K562 (cell line): ENCODE data around the gene GABARAPL2. TPM values are rescaled to one million over a fixed set of nuclear protein-coding genes. Genes with fewer than 3 reads are reported as not detected.

Experiments
- ARHGAP35 ChIP-seq: fragments of 450-650 bp; IDR thresholded peaks from 2 replicates; pipeline ENCODE4 v1.6.1; 2018; ENCODE audit not compliant: partially characterized antibody
- CTCF ChIP-seq, 3 experiments: IDR thresholded peaks in 2 of 3; conservative IDR thresholded peaks in 1 of 3; 2 replicates each; pipeline ENCODE4 v1.5.1; 2011 to 2012; ENCODE audit warnings: low read length in 3 of 3, mild to moderate bottlenecking in 3 of 3, control low read depth in 2 of 3, improper control_type of control experiment in 1 of 3, inconsistent platforms in 1 of 3, low read depth in 1 of 3, mixed read lengths in 1 of 3, moderate library complexity in 1 of 3; ENCODE audit not compliant: insufficient read depth in 2 of 3
- DIDO1 ChIP-seq: fragments of 450-650 bp; IDR thresholded peaks from 2 replicates; pipeline ENCODE4 v1.6.1; 2016; ENCODE audit warnings: low read depth, missing biosample characterization, missing genetic modification characterization
- FOXP1 ChIP-seq: sonication (generic); formaldehyde crosslinking; IDR thresholded peaks from 2 replicates; pipeline ENCODE4 v1.8.0; 2022; ENCODE audit warnings: mild to moderate bottlenecking, missing genetic modification reagents
- HMGN3 ChIP-seq: IDR thresholded peaks from 2 replicates; pipeline ENCODE4 v1.6.1; 2011; ENCODE audit warnings: borderline replicate concordance, low read depth, mild to moderate bottlenecking, mixed read lengths, low read length; ENCODE audit not compliant: insufficient read length; ENCODE audit errors: extremely low read depth
- MCM2 ChIP-seq: fragments of 450-650 bp; IDR thresholded peaks from 2 replicates; pipeline ENCODE4 v1.6.1; 2017; ENCODE audit warnings: low read depth, mild to moderate bottlenecking
- MCM3 ChIP-seq: fragments of 450-650 bp; IDR thresholded peaks from 2 replicates; pipeline ENCODE4 v1.6.1; 2016
- NR1H2 ChIP-seq: sonication (generic); formaldehyde crosslinking; IDR thresholded peaks from 2 replicates; pipeline ENCODE4 v1.4.0; 2020; ENCODE audit warnings: mild to moderate bottlenecking, missing genetic modification reagents
- NUFIP1 ChIP-seq: fragments of 450-650 bp; IDR thresholded peaks from 2 replicates; pipeline ENCODE4 v1.6.1; 2018; ENCODE audit not compliant: partially characterized antibody
- PCBP1 ChIP-seq: fragments of 200-400 bp; formaldehyde crosslinking; IDR thresholded peaks from 2 replicates; pipeline ENCODE4 v1.6.1; 2018; ENCODE audit warnings: mild to moderate bottlenecking, low read depth, low read length; ENCODE audit not compliant: poor library complexity, severe bottlenecking
- RBBP5 ChIP-seq: fragments of 200-600 bp; sonication (generic); IDR thresholded peaks from 2 replicates; pipeline ENCODE4 v1.6.1; 2012; ENCODE audit warnings: borderline replicate concordance, mild to moderate bottlenecking, low read length, control low read depth, inconsistent platforms; ENCODE audit not compliant: insufficient read depth, poor library complexity, severe bottlenecking
- SMAD2 ChIP-seq: fragments of 150-350 bp; IDR thresholded peaks from 2 replicates; pipeline ENCODE4 v1.6.1; 2014; ENCODE audit warnings: low read depth, mild to moderate bottlenecking, low read length
- SNIP1 ChIP-seq: fragments of 450-650 bp; IDR thresholded peaks from 2 replicates; pipeline ENCODE4 v1.7.1; 2017; ENCODE audit warnings: low read depth, mild to moderate bottlenecking
- SP1 ChIP-seq: sonication (generic); formaldehyde crosslinking; IDR thresholded peaks from 2 replicates; pipeline ENCODE4 v1.8.1; 2022; ENCODE audit warnings: mild to moderate bottlenecking, missing genetic modification reagents
- SPI1 ChIP-seq: IDR thresholded peaks from 2 replicates; pipeline ENCODE4 v1.6.1; 2011; ENCODE audit warnings: low read depth, low read length, control low read depth, borderline replicate concordance
- SRSF9 ChIP-seq: fragments of 200-400 bp; formaldehyde crosslinking; IDR thresholded peaks from 2 replicates; pipeline ENCODE4 v1.6.1; 2017; ENCODE audit warnings: low read depth, low read length, borderline replicate concordance
- TARDBP ChIP-seq: fragments of 450-650 bp; IDR thresholded peaks from 2 replicates; pipeline ENCODE4 v1.6.1; 2016
- THRAP3 ChIP-seq: fragments of 450-650 bp; IDR thresholded peaks from 2 replicates; pipeline ENCODE4 v1.6.1; 2016; ENCODE audit warnings: mild to moderate bottlenecking, inconsistent platforms, borderline replicate concordance
- VEZF1 ChIP-seq: fragments of 200-800 bp; sonication (Bioruptor generic); IDR thresholded peaks from 2 replicates; pipeline ENCODE4 v1.6.1; 2017; ENCODE audit warnings: missing genetic modification characterization, missing compliant biosample characterization
- WHSC1 ChIP-seq: IDR thresholded peaks from one replicate; pipeline ENCODE4 v1.6.1; 2012; ENCODE audit warnings: low read length, control low read depth, inconsistent platforms
- ZBTB2 ChIP-seq: fragments of 450-650 bp; IDR thresholded peaks from 2 replicates; pipeline ENCODE4 v1.6.1; 2016; ENCODE audit warnings: antibody characterized with exemption
- ZFX ChIP-seq: sonication (generic); formaldehyde crosslinking; IDR thresholded peaks from 2 replicates; pipeline ENCODE4 v1.8.0; 2022; ENCODE audit warnings: mild to moderate bottlenecking, missing genetic modification reagents, moderate library complexity
- ZNF408 ChIP-seq: fragments of 250-450 bp; sonication (Bioruptor Pico); IDR thresholded peaks from 2 replicates; pipeline ENCODE4 v1.4.0; 2020; ENCODE audit warnings: low read depth, mild to moderate bottlenecking, moderate library complexity
- ZNF431 ChIP-seq: sonication (generic); formaldehyde crosslinking; IDR thresholded peaks from 2 replicates; pipeline ENCODE4 v1.8.0; 2022; ENCODE audit warnings: mild to moderate bottlenecking, missing genetic modification reagents
- ZNF778 ChIP-seq: fragments of 450-650 bp; formaldehyde crosslinking; IDR thresholded peaks from 2 replicates; pipeline ENCODE4 v1.4.0; 2020; ENCODE audit warnings: mild to moderate bottlenecking, moderate library complexity
- ZNF785 ChIP-seq: fragments of 250-450 bp; sonication (Bioruptor Pico); IDR thresholded peaks from 2 replicates; pipeline ENCODE4 v1.4.0; 2020; ENCODE audit warnings: mild to moderate bottlenecking
- ZSCAN29 ChIP-seq: fragments of 450-650 bp; IDR thresholded peaks from 2 replicates; pipeline ENCODE4 v1.6.1; 2017
- polyA plus RNA-seq, 8 experiments: library from polyadenylated mRNA; depleted of rRNA in 4 of 8; stranded (reverse) in 5 of 8; unstranded in 3 of 8; fragments of >200 nt; fragmentation: Nextera tagmentation in 2 of 8; fragmentation: Illumina TruSeq in 1 of 8; extraction: Ambion mirVana in 2 of 8; extraction: Trizol in 1 of 8; gene quantifications; 2 replicates each; pipeline versions ENCODE4 v1.2.1 to v1.2.3, GENCODE V29; 2011 to 2014; ENCODE audit warnings: inconsistent platforms in 1 of 8, missing spikeins in 1 of 8
- total RNA-seq, 7 experiments: library from RNA; depleted of rRNA in 6 of 7; stranded (reverse); fragments of >200 nt in 6 of 7; fragmentation: Illumina TruSeq in 2 of 7; extraction: Trizol in 2 of 7; gene quantifications; 2 replicates each; pipeline versions ENCODE4 v1.2.1 to v1.2.3, GENCODE V29; 2011 to 2021; ENCODE audit warnings: low replicate concordance in 1 of 7

The GABARAPL2 gene
- total and polyA plus RNA-seq, 9 of the 15 experiments (the other 6 are each of a cell fraction or from before 2014, with no cell fraction given), result 42.1 to 288 (median 91.8) TPM

GRCh38 chr16:75566040-75566757 lies at the start of gene GABARAPL2 (continued):
- TF ChIP-seq RBBP5 (peak; percentile 81), THRAP3 (no peak), TARDBP (no peak), FOXP1 (CRISPR knock-in tag) (0 out of 2 replicates have a peak, but pooled peaks have one; percentile 21), ZNF785 (no peak), VEZF1 (CRISPR knock-in tag) (peak; percentile 78), MCM2 (no peak), SNIP1 (no peak), MCM3 (no peak), SRSF9 (no peak), ZNF408 (CRISPR knock-in tag) (no peak), WHSC1 (no peak), HMGN3 (peak; percentile 21), SP1 (CRISPR knock-in tag) (peak; percentile 96), PCBP1 (peak; percentile 20), ZSCAN29 (0 out of 2 replicates have a peak, but pooled peaks have one; percentile 28), ZNF431 (CRISPR knock-in tag) (no peak), ARHGAP35 (no peak), CTCF (IDR thresholded peaks at IDR 0.05 in 2 of 3, conservative IDR thresholded peaks at IDR 0.05 in 1 of 3; ENCODE audit: insufficient read depth in 2 of 3, low read depth in 1 of 3, low read length in 3 of 3) (no peak), DIDO1 (no peak), ZFX (peak; percentile 82), SMAD2 (no peak), ZBTB2 (0 out of 2 replicates have a peak, but pooled peaks have one; percentile 43), NR1H2 (no peak), NUFIP1 (no peak), ZNF778 (no peak), SPI1 (0 out of 2 replicates have a peak, but pooled peaks have one; percentile 38)
